ENCODE measurements around the gene SLC25A41.
A peak's percentile ranks its signal among the peaks of the same experiment; 100 is the strongest.

SLC25A41 gene

GRCh38 chr19:6433663-6434062 is at the start of gene SLC25A41:
Gene SLC25A41 (minus strand): TSS chr19:6433763. CDS start chr19:6433693, 70 bp downstream.
- DNase-seq, result no peak

DNA sequence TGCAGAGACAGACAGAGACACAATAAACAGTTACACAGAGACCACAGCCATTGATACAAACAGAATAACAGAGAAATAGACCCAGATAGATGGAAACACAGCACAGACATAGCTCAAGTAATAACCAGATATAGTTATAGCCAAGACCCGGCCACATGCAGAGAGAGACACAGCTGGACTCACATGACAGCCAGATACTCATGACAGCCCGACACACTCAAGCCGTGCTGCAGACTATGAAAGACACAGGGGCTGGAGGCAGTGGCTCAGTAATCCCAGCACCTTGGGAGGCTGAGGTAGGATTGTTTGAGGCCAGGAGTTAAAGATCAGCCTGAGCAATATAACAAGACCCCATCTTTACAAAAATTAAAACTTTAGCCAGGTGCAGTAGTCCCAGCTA is 49.7 kb upstream of the SLC25A41 start:
- no peak for DNase-seq

GRCh38 chr19:6482343-6482686 is 48.8 kb upstream of the SLC25A41 start:
- DNase-seq, result no peak

GRCh38 chr19:6481541-6482342 is 48.2 kb upstream of the SLC25A41 start, which contains the start of gene DENND1C:
Gene DENND1C (minus strand): TSS chr19:6481787. CDS start chr19:6481695, 92 bp downstream.
- DNase-seq, result peak in 5 of 6 experiments; percentile 32 to 72 (median 55)

GRCh38 chr19:6480848-6481415 is 47.4 kb upstream of the SLC25A41 start:
- DNase-seq, result no peak

DNA sequence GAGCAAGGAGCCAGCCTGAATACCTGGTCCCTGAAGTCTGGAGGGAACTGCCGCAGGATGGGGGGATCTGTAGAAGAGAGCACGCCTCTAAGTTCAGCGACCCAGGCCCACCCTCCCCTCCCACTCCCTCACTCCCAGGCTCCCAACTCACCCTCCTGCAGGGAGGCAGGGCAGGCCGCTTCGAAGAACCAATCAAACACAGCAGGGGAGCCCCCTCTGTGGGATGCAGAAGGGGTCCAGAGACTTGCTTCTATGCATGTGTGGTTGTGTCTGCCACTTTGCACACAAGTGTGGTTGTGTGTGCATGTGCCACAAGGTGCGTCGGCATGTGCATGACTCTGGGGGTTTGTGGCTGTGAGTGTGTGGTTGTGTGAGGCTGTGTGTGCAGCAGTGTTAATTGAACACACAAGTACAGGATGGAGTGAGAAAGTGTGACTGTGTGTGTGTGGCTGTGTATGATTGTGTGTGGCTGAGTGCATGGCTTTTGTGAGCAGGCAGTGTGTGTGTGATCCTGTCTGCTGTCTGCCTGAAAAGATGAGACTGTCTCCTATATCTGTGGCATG is 46.4 kb upstream of the SLC25A41 start:
- DNase-seq, result no peak

GRCh38 chr19:6478815-6479214 is 45.3 kb upstream of the SLC25A41 start:
- no peak for DNase-seq

- no peak for DNase-seq
These were observed 43.4 kb upstream of the SLC25A41 start for GRCh38 chr19:6476896-6477431.

DNA sequence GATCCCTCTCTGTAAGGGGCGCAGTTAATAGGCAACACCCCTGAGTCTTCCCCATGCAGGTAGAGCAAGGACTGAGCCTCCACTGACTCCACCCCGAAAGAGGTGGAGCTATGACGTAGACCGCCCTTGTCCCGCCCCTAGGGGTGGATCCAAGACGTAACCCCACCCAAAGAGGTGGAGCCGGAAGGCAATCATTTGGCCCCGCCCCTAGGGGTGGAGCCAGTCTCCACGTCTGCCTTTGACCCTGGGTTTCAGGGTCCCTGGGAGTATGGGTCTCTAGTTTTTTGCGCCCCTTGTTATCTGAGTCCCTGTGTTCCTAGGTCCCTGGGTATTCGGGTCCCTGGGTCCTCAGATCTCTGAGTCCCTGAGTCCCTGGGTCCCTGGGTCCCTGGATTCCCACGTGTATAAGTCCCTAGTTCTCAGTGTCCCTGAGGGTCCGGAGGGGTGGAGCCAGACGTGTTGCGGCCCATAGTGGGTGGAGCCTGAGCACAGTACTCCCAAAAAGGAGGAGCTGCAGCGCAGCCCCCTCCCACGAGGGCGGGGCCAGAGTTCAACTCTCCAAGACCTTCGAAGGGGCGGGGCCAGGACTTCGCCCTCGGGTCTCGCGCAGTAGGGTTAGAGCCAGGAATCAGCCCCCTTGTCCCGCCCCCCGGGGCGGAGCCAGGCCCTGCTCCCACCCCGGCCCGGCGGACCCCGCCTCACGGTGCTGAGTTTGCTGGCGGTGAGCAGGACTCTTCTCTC is 42.8 kb upstream of the SLC25A41 start:
- peak; percentile 31 to 67 (median 59) for DNase-seq

DNA sequence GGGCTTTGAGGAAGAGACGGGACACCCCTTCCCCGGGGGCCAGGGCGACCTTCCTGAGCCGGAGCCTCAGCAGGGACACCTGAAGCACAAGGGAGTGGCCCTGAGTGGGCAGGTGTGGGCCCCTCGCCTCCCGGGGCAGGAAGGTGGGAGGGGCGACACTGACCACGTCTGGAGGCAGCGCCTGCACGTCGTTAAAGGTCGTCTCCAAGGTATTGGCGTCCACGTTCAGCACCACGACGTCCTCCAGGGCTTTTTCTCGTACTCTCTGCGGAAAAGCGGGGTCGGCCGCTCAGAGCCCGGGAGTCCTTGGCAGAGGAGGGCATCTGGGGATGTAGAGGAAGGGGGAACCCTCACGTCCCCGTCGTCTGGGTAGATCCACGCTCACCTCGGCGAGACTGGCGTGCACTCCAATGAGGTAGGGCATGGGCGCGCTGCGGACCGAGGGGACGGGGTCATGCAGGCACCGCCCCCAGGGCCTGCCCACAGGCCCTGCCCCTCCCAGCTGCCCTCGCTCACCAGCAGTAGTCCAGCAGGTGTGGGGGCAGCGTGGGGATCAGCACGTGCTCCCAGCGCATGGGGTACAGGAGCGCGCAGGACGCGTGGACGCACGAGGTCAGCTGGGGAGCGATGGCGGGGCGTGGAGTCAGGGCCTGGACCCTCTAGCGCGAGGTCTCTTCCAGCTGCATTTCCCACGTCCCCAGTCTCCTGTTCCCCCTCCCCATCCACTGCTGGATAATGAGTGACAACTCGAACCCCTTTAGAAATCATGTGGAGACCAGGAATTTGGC is 42.0 kb upstream of the SLC25A41 start:
- DNase-seq, result no peak

- no peak for DNase-seq
These were observed 40.1 kb upstream of the SLC25A41 start for GRCh38 chr19:6473647-6474046.

- no peak for DNase-seq
These were observed 39.1 kb upstream of the SLC25A41 start for GRCh38 chr19:6472713-6473112.

GRCh38 chr19:6471076-6471475 is 37.5 kb upstream of the SLC25A41 start:
- no peak for DNase-seq

DNA sequence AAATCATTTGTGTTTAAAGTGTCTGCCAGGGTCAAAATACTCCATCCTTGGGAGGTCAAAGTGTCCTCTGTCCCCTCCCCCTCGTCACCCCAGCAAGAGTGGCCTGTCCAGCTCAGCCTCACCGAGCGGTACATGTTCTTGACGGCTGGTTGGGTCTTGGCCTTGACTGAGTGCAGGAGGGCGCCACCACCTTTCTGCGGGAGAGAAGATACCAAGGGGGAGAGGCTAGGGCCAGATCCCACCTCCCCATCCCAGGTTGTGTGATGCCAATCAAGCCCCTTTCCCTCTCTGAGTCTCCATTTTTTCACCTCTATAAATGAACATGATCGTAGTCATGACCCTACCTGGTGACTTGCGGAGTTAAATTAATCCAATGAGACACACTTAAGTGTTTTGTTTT is 36.6 kb upstream of the SLC25A41 start:
- no peak for DNase-seq

- no peak for DNase-seq
These were observed 33.8 kb upstream of the SLC25A41 start for GRCh38 chr19:6467384-6467783.

DNA sequence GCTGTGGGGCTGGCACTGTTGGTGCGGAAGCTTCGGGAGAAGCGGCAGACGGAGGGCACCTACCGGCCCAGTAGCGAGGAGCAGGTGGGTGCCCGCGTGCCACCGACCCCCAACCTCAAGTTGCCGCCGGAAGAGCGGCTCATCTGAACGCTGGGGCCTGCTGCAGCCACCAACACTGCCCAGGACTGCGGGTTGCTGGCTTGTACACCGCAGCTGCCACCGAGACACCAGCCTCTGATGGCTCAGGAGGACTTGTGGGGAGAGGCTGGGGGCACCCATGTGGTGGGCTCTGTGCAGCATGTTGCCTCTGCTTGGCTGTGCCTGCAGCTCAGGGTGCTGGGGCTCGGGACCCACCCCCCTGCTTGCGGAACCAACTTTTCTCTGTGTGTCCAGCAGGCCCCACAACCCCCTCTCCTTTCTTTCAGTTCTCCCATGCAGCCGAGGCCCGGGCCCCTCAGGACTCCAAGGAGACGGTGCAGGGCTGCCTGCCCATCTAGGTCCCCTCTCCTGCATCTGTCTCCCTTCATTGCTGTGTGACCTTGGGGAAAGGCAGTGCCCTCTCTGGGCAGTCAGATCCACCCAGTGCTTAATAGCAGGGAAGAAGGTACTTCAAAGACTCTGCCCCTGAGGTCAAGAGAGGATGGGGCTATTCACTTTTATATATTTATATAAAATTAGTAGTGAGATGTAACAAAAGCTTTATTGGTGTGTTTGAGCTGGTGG is 33.1 kb upstream of the SLC25A41 start:
- DNase-seq, result no peak

- DNase-seq, result no peak
These were observed 32.1 kb upstream of the SLC25A41 start for GRCh38 chr19:6465663-6466062.

DNA sequence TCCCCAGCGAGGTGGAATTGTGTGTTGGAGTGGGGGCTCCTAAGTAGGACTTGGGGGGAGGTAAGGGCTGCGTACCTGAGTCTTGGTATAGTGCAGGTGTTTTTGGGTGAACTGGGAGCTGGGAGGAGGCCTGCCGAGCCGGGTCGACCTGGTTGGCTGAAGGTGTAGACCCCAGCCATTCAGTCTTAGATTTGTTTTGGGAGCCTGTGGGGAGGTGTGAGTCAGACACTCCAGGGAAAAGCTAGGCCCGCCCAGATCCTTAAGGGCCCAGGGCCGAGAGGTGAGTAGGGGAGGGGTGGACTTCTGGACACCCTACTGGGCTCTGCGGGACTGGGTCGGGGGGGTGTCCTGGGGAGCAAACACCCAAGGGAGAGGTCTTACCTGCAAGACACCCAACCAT is 31.4 kb upstream of the SLC25A41 start:
- DNase-seq, result no peak

DNA sequence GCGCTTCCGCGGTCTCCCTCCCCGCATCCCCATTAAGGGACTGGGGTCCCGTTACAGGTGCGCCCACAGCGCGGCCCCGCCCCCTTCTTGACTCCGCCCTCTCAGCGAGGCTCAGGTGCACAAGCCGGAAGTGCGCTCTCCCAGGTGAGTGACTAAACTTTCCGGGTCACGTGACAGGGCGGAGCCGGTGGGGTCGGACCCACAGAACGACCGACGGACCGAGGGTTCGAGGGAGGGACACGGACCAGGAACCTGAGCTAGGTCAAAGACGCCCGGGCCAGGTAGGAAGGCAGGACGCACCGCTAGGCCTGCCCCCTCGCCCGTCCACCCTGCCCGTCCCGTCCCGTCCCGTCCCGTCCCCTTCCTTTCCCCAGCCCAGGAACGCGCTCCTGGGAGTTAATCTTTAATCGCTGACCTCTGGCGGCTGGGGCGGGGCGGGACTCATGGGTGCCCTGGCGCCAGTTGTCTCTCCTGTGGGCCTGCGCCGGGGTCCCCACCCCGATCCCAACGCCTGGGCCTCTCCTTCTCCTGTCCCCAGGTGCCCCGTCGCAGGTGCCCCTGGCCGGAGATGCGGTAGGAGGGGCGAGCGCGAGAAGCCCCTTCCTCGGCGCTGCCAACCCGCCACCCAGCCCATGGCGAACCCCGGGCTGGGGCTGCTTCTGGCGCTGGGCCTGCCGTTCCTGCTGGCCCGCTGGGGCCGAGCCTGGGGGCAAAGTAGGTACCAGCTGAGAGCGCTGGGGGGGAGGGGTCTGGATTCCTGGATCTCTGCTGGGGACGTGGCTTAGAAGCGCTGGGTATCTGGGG is 30.7 kb upstream of the SLC25A41 start, which contains the start of gene CRB3:
CRB3 (plus strand) TSS at position 202 of the 804 bp plus-strand sequence; CDS start at position 633, 431 bp downstream.
- DNase-seq, result peak; percentile 23 to 63 (median 52)

DNA sequence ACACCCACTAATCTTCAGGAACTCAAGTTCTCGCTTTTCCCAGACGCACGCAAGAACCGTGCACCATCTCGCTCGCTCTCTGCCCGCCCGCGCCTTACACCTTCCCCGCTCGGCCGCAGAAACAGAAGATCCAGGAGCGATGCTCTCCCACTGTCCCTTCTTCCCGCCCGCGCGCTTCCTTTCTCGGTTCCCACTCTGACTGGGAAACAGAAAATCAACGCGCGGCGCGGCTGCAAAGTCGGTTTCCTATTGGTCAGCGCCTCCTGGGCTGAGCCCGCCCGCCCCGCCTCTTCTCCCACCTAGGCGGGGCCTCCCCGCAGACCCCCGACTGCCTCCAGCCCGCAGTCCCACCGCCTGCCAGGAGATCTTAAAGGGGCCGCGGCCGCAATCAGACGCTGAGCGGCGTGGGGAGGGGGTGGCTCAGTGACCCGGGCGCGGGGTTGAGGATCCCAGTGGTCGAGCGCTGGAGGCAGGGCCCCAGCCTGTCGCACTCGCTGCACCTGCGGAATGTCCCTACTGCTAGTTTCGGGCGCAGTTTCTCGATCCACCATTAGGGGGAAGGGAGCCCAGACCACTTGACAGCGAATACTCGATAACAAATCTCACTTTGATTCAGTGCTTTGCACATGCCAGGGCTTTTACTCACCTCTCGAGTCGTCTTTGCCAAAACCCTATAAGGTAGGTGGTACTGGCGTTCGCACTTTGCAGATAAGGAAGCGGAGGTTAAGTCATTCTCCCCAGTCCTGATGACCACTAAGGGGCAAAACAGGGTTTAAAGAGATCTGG is 26.7 kb upstream of the SLC25A41 start:
- DNase-seq, result peak; percentile 92 to 99 (median 94)

Measured in stimulated activated naive CD4-positive, alpha-beta T cell (primary cell).